Endothelial cell of umbilical vein (primary cell): ENCODE measurements around the gene AAGAB. TPM values are rescaled to one million over a fixed set of nuclear protein-coding genes. Genes with fewer than 3 reads are reported as not detected.

Source experiments
- BruUV-seq: library from RNA; stranded (reverse); fragments of 400-500 nt; replicated peaks from 2 replicates; lab custom pipeline; 2021; lab: Mats Ljungman, UMichigan
- CTCF ChIA-PET: fragments of 300-600, 350-600 bp; sonication (Branson Sonifier 250); formaldehyde crosslinking; loops from one replicate; lab custom pipeline; 2021; ENCODE audit warnings: antibody characterized with exemption, inconsistent platforms; lab: Charles Lee
- POLR2A ChIA-PET: fragments of 300-600, 350-600 bp; sonication (Branson Sonifier 250); formaldehyde crosslinking; loops from one replicate; lab custom pipeline; 2021; ENCODE audit warnings: antibody characterized with exemption, inconsistent platforms; lab: Charles Lee
- DNase-seq: peaks from one replicate; pipeline ENCODE4 v3.0.0-alpha.2; 2011; ENCODE audit warnings: low read depth, low spot score
- FAIRE-seq: peaks from 2 replicates; lab custom pipeline; 2011; peaks lifted over from hg19 to GRCh38; lab: Jason Lieb, UNC
- H2AFZ ChIP-seq: 2 replicates; pipeline ENCODE4 v1.6.0; 2012; ENCODE audit warnings: low read depth, low read length, control low read depth, inconsistent platforms
- H3K27ac ChIP-seq: 2 replicates; pipeline ENCODE4 v1.5.1; 2011; ENCODE audit warnings: low read depth, mild to moderate bottlenecking, control low read depth, low read length, moderate library complexity; ENCODE audit not compliant: insufficient read depth
- H3K27me3 ChIP-seq, 2 experiments: 2 replicates each; pipeline versions ENCODE4 v1.6.0 to v1.6.1; 2011; ENCODE audit warnings: low read length in 2 of 2, mixed read lengths in 1 of 2; ENCODE audit not compliant: control insufficient read depth in 2 of 2, insufficient read depth in 2 of 2
- H3K36me3 ChIP-seq, 2 experiments: 2 replicates in 1 of 2; 3 replicates in 1 of 2; pipeline ENCODE4 v1.5.1; 2011; ENCODE audit warnings: low read length in 2 of 2, mild to moderate bottlenecking in 1 of 2, moderate library complexity in 1 of 2; ENCODE audit not compliant: control insufficient read depth in 2 of 2, insufficient read depth in 2 of 2; ENCODE audit errors: extremely low read depth in 1 of 2
- H3K4me1 ChIP-seq: 3 replicates; pipeline ENCODE4 v1.5.1; 2011; ENCODE audit warnings: mild to moderate bottlenecking, low read length; ENCODE audit not compliant: control insufficient read depth, insufficient read depth; ENCODE audit errors: extremely low read depth
- H3K4me2 ChIP-seq: 2 replicates; pipeline ENCODE4 v1.6.1; 2011; ENCODE audit warnings: low read length, control low read depth, mixed read lengths; ENCODE audit not compliant: insufficient read depth
- H3K4me3 ChIP-seq, 3 experiments: fragments of 200-600 bp in 1 of 3; sonication (generic), shearing (Covaris generic) in 1 of 3; replicated peaks in 1 of 3; 2 replicates each; pipeline ENCODE4 v1.5.1; 2011 to 2016; ENCODE audit warnings: control low read depth in 3 of 3, low read length in 3 of 3, mild to moderate bottlenecking in 2 of 3, inconsistent platforms in 1 of 3, low read depth in 1 of 3, moderate library complexity in 1 of 3; ENCODE audit not compliant: insufficient read depth in 1 of 3
- H3K79me2 ChIP-seq: 2 replicates; pipeline ENCODE4 v1.6.0; 2012; ENCODE audit warnings: low read length, inconsistent platforms; ENCODE audit not compliant: control insufficient read depth, insufficient read depth
- H3K9ac ChIP-seq: replicated peaks from 2 replicates; pipeline ENCODE3; 2011; ENCODE audit warnings: low read length, control low read depth; ENCODE audit not compliant: insufficient read depth; ENCODE audit errors: extremely low read depth
- H3K9me1 ChIP-seq: replicated peaks from 3 replicates; pipeline ENCODE4 v1.6.0; 2011; ENCODE audit warnings: mild to moderate bottlenecking, low read length; ENCODE audit not compliant: control insufficient read depth, insufficient read depth; ENCODE audit errors: extremely low read depth
- H3K9me3 ChIP-seq: replicated peaks from 2 replicates; pipeline ENCODE4 v1.5.1; 2012; ENCODE audit warnings: low read length, inconsistent platforms; ENCODE audit not compliant: control insufficient read depth, insufficient read depth
- H4K20me1 ChIP-seq: replicated peaks from 2 replicates; pipeline ENCODE3; 2011; ENCODE audit warnings: mild to moderate bottlenecking, low read length; ENCODE audit not compliant: control insufficient read depth, insufficient read depth; ENCODE audit errors: extremely low read depth
- CTCF ChIP-seq, 2 donors: IDR thresholded peaks; 1 replicate in 1 of 2; 2 replicates in 1 of 2; pipeline ENCODE4 v1.5.1; 2011; ENCODE audit warnings: low read length in 2 of 2, mild to moderate bottlenecking in 2 of 2, moderate library complexity in 2 of 2, control low read depth in 1 of 2, inconsistent platforms in 1 of 2, low read depth in 1 of 2; ENCODE audit not compliant: insufficient read depth in 1 of 2; ENCODE audit errors: extremely low read depth in 1 of 2
- EZH2 ChIP-seq: IDR thresholded peaks from 2 replicates; pipeline ENCODE4 v1.6.1; 2012; ENCODE audit warnings: borderline replicate concordance, low read depth, mild to moderate bottlenecking, moderate library complexity, low read length, inconsistent platforms; ENCODE audit not compliant: severe bottlenecking
- FOS ChIP-seq: IDR thresholded peaks from 2 replicates; pipeline ENCODE4 v1.6.1; 2011; ENCODE audit warnings: mild to moderate bottlenecking, low read length, moderate library complexity, borderline replicate concordance; ENCODE audit not compliant: insufficient read depth
- GATA2 ChIP-seq: IDR thresholded peaks from 2 replicates; pipeline ENCODE4 v1.7.0; 2011; ENCODE audit warnings: low read depth, mild to moderate bottlenecking, moderate library complexity, mixed read lengths, low read length; ENCODE audit not compliant: insufficient read length, insufficient read depth
- JUN ChIP-seq: IDR thresholded peaks from 2 replicates; pipeline ENCODE4 v1.6.1; 2011; ENCODE audit warnings: borderline replicate concordance, low read depth; ENCODE audit not compliant: insufficient read length, insufficient read depth
- MAX ChIP-seq: IDR thresholded peaks from 2 replicates; pipeline ENCODE4 v1.6.1; 2011; ENCODE audit not compliant: insufficient read depth, insufficient read length
- MYC ChIP-seq: IDR thresholded peaks from one replicate; pipeline ENCODE4 v1.6.1; 2011; ENCODE audit warnings: mild to moderate bottlenecking, low read depth, low read length
- POLR2A ChIP-seq: IDR thresholded peaks from 2 replicates; pipeline ENCODE4 v1.6.1; 2012; ENCODE audit warnings: low read depth, mild to moderate bottlenecking, control low read depth, low read length
- POLR2AphosphoS5 ChIP-seq: IDR thresholded peaks from 2 replicates; pipeline ENCODE4 v1.6.1; 2012; ENCODE audit warnings: low read depth, mild to moderate bottlenecking, control low read depth, low read length, moderate library complexity; ENCODE audit not compliant: insufficient read depth
- dilution Hi-C: fragments of 300-500 bp; cut with MboI; formaldehyde crosslinking; loops from one replicate; pipeline ENCODE4 v1.15.0; 2019; ENCODE audit warnings: low sequenced_read_pairs; ENCODE audit not compliant: extremely low pct_ligation_motif_present
- intact Hi-C: fragments of 100-400 bp; cut with micrococcal nuclease; formaldehyde crosslinking; loops from one replicate; pipeline ENCODE4 v1.10.0; 2022
- polyA plus RNA-seq, 4 experiments: library from polyadenylated mRNA; depleted of rRNA in 3 of 4; stranded (reverse) in 3 of 4; unstranded in 1 of 4; fragments of >200 nt; gene quantifications; 2 replicates each; pipeline versions ENCODE4 v1.2.1 to v1.2.3, GENCODE V29; 2011 to 2012; ENCODE audit warnings: missing spikeins in 1 of 4
- total RNA-seq: library from RNA; stranded (reverse); gene quantifications from 2 replicates; pipeline ENCODE4 v1.2.3, GENCODE V29; 2021

Gene AAGAB
- total and polyA plus RNA-seq, 2 donors (not counting 3 experiments of a cell fraction or from before 2014, with no cell fraction given), result 21.2 to 42.6 TPM

GRCh38 chr15:67195305-67195704 lies 59.2 kb downstream of the AAGAB start:
- ChIA-PET CTCF (no interaction called here), POLR2A (interaction anchor here (0.5 kb wide), 1 partner anchor 350 kb away, joined by 6 read pairs; no protein-coding TSS in a partner anchor)
- Histone ChIP-seq H3K9me1 (no peaks in the 10 kb centered on the region), H3K4me1 (peaks cover 17% of the 10 kb centered on the region), H4K20me1 (no peaks in the 10 kb centered on the region), H2AFZ (no peak overlapping the region), H3K27me3 (no peaks in the 10 kb centered on the region), H3K4me2 (no peak overlapping the region), H3K27ac (no peak overlapping the region), H3K79me2 (no peaks in the 10 kb centered on the region), H3K4me3 (no peak overlapping the region), H3K9me3 (no peaks in the 10 kb centered on the region), H3K36me3 (peaks cover 14 to 20% of the 10 kb centered on the region in 2 experiments), H3K9ac (no peak overlapping the region)
- DNase-seq (no peak), FAIRE-seq (no peak)
- intact Hi-C loops, result loop anchor here (5.0 kb wide), 1 partner anchor 248 kb away; no protein-coding TSS in a partner anchor
- TF ChIP-seq POLR2AphosphoS5, result no peak
- TF ChIP-seq MAX, result no peak
- no peak for TF ChIP-seq FOS
- no peak for TF ChIP-seq POLR2A
- no peak for TF ChIP-seq GATA2
- no peak for TF ChIP-seq EZH2
- TF ChIP-seq MYC, result no peak
- no peak for TF ChIP-seq CTCF (IDR thresholded peaks at IDR 0.05; ENCODE audit: extremely low read depth in 1 of 2, insufficient read depth in 1 of 2, low read depth in 1 of 2, low read length in 2 of 2)
- TF ChIP-seq JUN, result no peak
- BruUV-seq, result no TSS peak
- dilution Hi-C loops, result no loop called here
